Keratinocyte (primary cell): ENCODE measurements around the gene CD8A.

Source experiments
- EZH2 ChIP-seq: IDR thresholded peaks from one replicate; pipeline ENCODE4 v1.6.1; 2012; ENCODE audit warnings: inconsistent platforms, mild to moderate bottlenecking, low read length, moderate library complexity
- TF ChIP-seq, protein P1 (sequence below), 3 experiments: IDR thresholded peaks in 1 of 3; conservative IDR thresholded peaks in 1 of 3; optimal IDR thresholded peaks in 1 of 3; 2 replicates in 2 of 3; 3 replicates in 1 of 3; pipeline versions ENCODE3 to v1.5.1; 2011; ENCODE audit warnings: low read length in 3 of 3, mild to moderate bottlenecking in 3 of 3, moderate library complexity in 2 of 3, control low read depth in 1 of 3, inconsistent platforms in 1 of 3; ENCODE audit not compliant: insufficient read depth in 2 of 3; ENCODE audit errors: extremely low read depth in 1 of 3

DNA sequence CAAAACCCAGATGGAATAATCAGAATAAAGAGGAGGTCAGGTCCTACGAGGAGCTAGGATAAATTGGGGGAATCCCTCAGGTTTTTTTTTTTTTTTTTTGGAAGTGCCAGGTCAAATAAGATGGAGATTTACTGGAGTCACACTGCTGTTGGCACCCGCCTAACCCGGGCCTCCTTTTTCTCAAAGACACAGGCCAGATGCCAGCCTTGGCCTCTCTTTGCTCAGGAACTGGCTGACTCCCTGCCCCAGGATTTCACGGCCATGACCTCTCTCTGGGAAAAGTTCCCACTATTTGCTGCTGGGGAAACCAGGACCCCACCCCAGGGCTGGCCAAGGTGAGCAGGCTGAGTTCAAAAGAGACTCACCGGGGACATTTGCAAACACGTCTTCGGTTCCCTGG, 2.5 kb downstream of the CD8A start:
- TF ChIP-seq, protein P1, sequence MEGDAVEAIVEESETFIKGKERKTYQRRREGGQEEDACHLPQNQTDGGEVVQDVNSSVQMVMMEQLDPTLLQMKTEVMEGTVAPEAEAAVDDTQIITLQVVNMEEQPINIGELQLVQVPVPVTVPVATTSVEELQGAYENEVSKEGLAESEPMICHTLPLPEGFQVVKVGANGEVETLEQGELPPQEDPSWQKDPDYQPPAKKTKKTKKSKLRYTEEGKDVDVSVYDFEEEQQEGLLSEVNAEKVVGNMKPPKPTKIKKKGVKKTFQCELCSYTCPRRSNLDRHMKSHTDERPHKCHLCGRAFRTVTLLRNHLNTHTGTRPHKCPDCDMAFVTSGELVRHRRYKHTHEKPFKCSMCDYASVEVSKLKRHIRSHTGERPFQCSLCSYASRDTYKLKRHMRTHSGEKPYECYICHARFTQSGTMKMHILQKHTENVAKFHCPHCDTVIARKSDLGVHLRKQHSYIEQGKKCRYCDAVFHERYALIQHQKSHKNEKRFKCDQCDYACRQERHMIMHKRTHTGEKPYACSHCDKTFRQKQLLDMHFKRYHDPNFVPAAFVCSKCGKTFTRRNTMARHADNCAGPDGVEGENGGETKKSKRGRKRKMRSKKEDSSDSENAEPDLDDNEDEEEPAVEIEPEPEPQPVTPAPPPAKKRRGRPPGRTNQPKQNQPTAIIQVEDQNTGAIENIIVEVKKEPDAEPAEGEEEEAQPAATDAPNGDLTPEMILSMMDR (optimal IDR thresholded peaks at IDR 0.05 in 1 of 3, IDR thresholded peaks at IDR 0.05 in 1 of 3, conservative IDR thresholded peaks at IDR 0.05 in 1 of 3; ENCODE audit: extremely low read depth in 1 of 3, insufficient read depth in 2 of 3, low read length in 3 of 3): no peak
- TF ChIP-seq EZH2: no peak
